GM12874 (cell line): ENCODE measurements around the gene CNTLN.

Source experiments
- CTCF ChIP-seq: IDR thresholded peaks from 2 replicates; pipeline ENCODE4 v1.5.1; 2011; ENCODE audit warnings: low read depth, mild to moderate bottlenecking, control low read depth, low read length, moderate library complexity; ENCODE audit not compliant: insufficient read depth

The CNTLN gene

GRCh38 chr9:17551023-17551422, 416.2 kb downstream of the CNTLN start:
- no peak for TF ChIP-seq CTCF
